ENCODE data around the gene CFL1. TPM values are rescaled to one million over a fixed set of nuclear protein-coding genes. Genes with fewer than 3 reads are reported as not detected.

The CFL1 gene
- total and polyA plus RNA-seq, 4 donors = 472 to 1,371 (median 1,022) TPM

- peaks cover 59% of the 10 kb centered on the region for H3K36me3 ChIP-seq (ENCODE audit: control insufficient read depth, insufficient read depth, low read length)
- H3K4me3 ChIP-seq (ENCODE audit: low read depth, low read length) = peak overlapping the region; percentile 96
- peak; percentile 80 to 99 (median 94) for DNase-seq (ENCODE audit: low read depth in 4 of 6, low spot score in 6 of 6)
- no peaks in the 10 kb centered on the region for H3K27me3 ChIP-seq (ENCODE audit: control insufficient read depth, insufficient read depth, low read length)
- peak overlapping the region; percentile 100 for H3K27ac ChIP-seq (ENCODE audit: low read depth, low read length)
- H3K9me3 ChIP-seq (ENCODE audit: control insufficient read depth, insufficient read depth, low read length) = no peaks in the 10 kb centered on the region
- peaks cover 56% of the 10 kb centered on the region for H3K4me1 ChIP-seq (ENCODE audit: control insufficient read depth, insufficient read depth, low read length)
- WGBS (ENCODE audit: insufficient coverage) = 0% methylated on average over 46 of the region's 46 CpGs
Observed at GRCh38 chr11:65859095-65859811, 1.3 kb upstream of the CFL1 start.

GRCh38 chr11:65858681-65859087, 704 bp upstream of the CFL1 start:
- Histone ChIP-seq H3K27me3 (ENCODE audit: control insufficient read depth, insufficient read depth, low read length) (no peaks in the 10 kb centered on the region), H3K4me1 (ENCODE audit: control insufficient read depth, insufficient read depth, low read length) (peaks cover 56% of the 10 kb centered on the region), H3K9me3 (ENCODE audit: control insufficient read depth, insufficient read depth, low read length) (no peaks in the 10 kb centered on the region), H3K4me3 (ENCODE audit: low read depth, low read length) (peak overlapping the region; percentile 96), H3K27ac (ENCODE audit: low read depth, low read length) (peak overlapping the region; percentile 100), H3K36me3 (ENCODE audit: control insufficient read depth, insufficient read depth, low read length) (peaks cover 59% of the 10 kb centered on the region)
- DNase-seq (ENCODE audit: low read depth in 4 of 6, low spot score in 6 of 6) = no peak
- 0% methylated on average over 8 of the region's 10 CpGs for WGBS (ENCODE audit: insufficient coverage)

- WGBS (ENCODE audit: insufficient coverage) = 0% methylated on average over 49 of the region's 49 CpGs
- Histone ChIP-seq H3K36me3 (ENCODE audit: control insufficient read depth, insufficient read depth, low read length) (peaks cover 59% of the 10 kb centered on the region), H3K4me1 (ENCODE audit: control insufficient read depth, insufficient read depth, low read length) (peaks cover 51% of the 10 kb centered on the region), H3K9me3 (ENCODE audit: control insufficient read depth, insufficient read depth, low read length) (no peaks in the 10 kb centered on the region), H3K27ac (ENCODE audit: low read depth, low read length) (peak overlapping the region; percentile 88), H3K27me3 (ENCODE audit: control insufficient read depth, insufficient read depth, low read length) (no peaks in the 10 kb centered on the region), H3K4me3 (ENCODE audit: low read depth, low read length) (peak overlapping the region; percentile 96)
- DNase-seq (ENCODE audit: low read depth in 4 of 6, low spot score in 6 of 6) = no peak
Observed at GRCh38 chr11:65857500-65857852, 504 bp downstream of the CFL1 start.

- Histone ChIP-seq H3K4me3 (ENCODE audit: low read depth, low read length) (peak overlapping the region; percentile 96), H3K36me3 (ENCODE audit: control insufficient read depth, insufficient read depth, low read length) (peaks cover 59% of the 10 kb centered on the region)
- DNase-seq (ENCODE audit: low read depth in 4 of 6, low spot score in 6 of 6) = peak in 4 of 6 donors; percentile 35 to 86 (median 60)
Observed at GRCh38 chr11:65856689-65857499, 1.1 kb downstream of the CFL1 start.

GRCh38 chr11:65855927-65856363, 2.0 kb downstream of the CFL1 start:
- Histone ChIP-seq H3K4me1 (ENCODE audit: control insufficient read depth, insufficient read depth, low read length) (peaks cover 36% of the 10 kb centered on the region), H3K9me3 (ENCODE audit: control insufficient read depth, insufficient read depth, low read length) (no peaks in the 10 kb centered on the region), H3K27ac (ENCODE audit: low read depth, low read length) (no peak overlapping the region), H3K36me3 (ENCODE audit: control insufficient read depth, insufficient read depth, low read length) (peaks cover 63% of the 10 kb centered on the region), H3K27me3 (ENCODE audit: control insufficient read depth, insufficient read depth, low read length) (no peaks in the 10 kb centered on the region), H3K4me3 (ENCODE audit: low read depth, low read length) (peak overlapping the region; percentile 96)
- peak in 1 of 6 donors; percentile 3 for DNase-seq (ENCODE audit: low read depth in 4 of 6, low spot score in 6 of 6)
- 92% methylated on average over 15 of the region's 15 CpGs for WGBS (ENCODE audit: insufficient coverage)

More at GRCh38 chr11:65856689-65857499, 1.1 kb downstream of the CFL1 start:
- peaks cover 46% of the 10 kb centered on the region for H3K4me1 ChIP-seq (ENCODE audit: control insufficient read depth, insufficient read depth, low read length)
- no peaks in the 10 kb centered on the region for H3K27me3 ChIP-seq (ENCODE audit: control insufficient read depth, insufficient read depth, low read length)
- peak overlapping the region; percentile 88 for H3K27ac ChIP-seq (ENCODE audit: low read depth, low read length)
- WGBS (ENCODE audit: insufficient coverage) = 1% methylated on average over 56 of the region's 57 CpGs
- no peaks in the 10 kb centered on the region for H3K9me3 ChIP-seq (ENCODE audit: control insufficient read depth, insufficient read depth, low read length)

- H3K27ac ChIP-seq (ENCODE audit: low read depth, low read length) = no peak overlapping the region
- peak in 1 of 6 donors; percentile 15 for DNase-seq (ENCODE audit: low read depth in 4 of 6, low spot score in 6 of 6)
- peaks cover 68% of the 10 kb centered on the region for H3K36me3 ChIP-seq (ENCODE audit: control insufficient read depth, insufficient read depth, low read length)
- H3K9me3 ChIP-seq (ENCODE audit: control insufficient read depth, insufficient read depth, low read length) = no peaks in the 10 kb centered on the region
- no peaks in the 10 kb centered on the region for H3K27me3 ChIP-seq (ENCODE audit: control insufficient read depth, insufficient read depth, low read length)
- no peak overlapping the region for H3K4me3 ChIP-seq (ENCODE audit: low read depth, low read length)
- 70% methylated on average over 12 of the region's 15 CpGs for WGBS (ENCODE audit: insufficient coverage)
- peaks cover 32% of the 10 kb centered on the region for H3K4me1 ChIP-seq (ENCODE audit: control insufficient read depth, insufficient read depth, low read length)
Observed at GRCh38 chr11:65854852-65855837, 2.8 kb downstream of the CFL1 start.

GRCh38 chr11:65854161-65854592, 3.8 kb downstream of the CFL1 start:
- no peaks in the 10 kb centered on the region for H3K9me3 ChIP-seq (ENCODE audit: control insufficient read depth, insufficient read depth, low read length)
- H3K4me1 ChIP-seq (ENCODE audit: control insufficient read depth, insufficient read depth, low read length) = peaks cover 22% of the 10 kb centered on the region
- H3K4me3 ChIP-seq (ENCODE audit: low read depth, low read length) = no peak overlapping the region
- H3K36me3 ChIP-seq (ENCODE audit: control insufficient read depth, insufficient read depth, low read length) = peaks cover 74% of the 10 kb centered on the region
- no peak for DNase-seq (ENCODE audit: low read depth in 4 of 6, low spot score in 6 of 6)
- H3K27me3 ChIP-seq (ENCODE audit: control insufficient read depth, insufficient read depth, low read length) = no peaks in the 10 kb centered on the region
- 91% methylated on average over 3 of the region's 4 CpGs for WGBS (ENCODE audit: insufficient coverage)
- no peak overlapping the region for H3K27ac ChIP-seq (ENCODE audit: low read depth, low read length)

- no peaks in the 10 kb centered on the region for H3K27me3 ChIP-seq (ENCODE audit: control insufficient read depth, insufficient read depth, low read length)
- H3K9me3 ChIP-seq (ENCODE audit: control insufficient read depth, insufficient read depth, low read length) = no peaks in the 10 kb centered on the region
- no peak overlapping the region for H3K4me3 ChIP-seq (ENCODE audit: low read depth, low read length)
- H3K27ac ChIP-seq (ENCODE audit: low read depth, low read length) = no peak overlapping the region
- no peak for DNase-seq (ENCODE audit: low read depth in 4 of 6, low spot score in 6 of 6)
- 84% methylated on average over 4 of the region's 6 CpGs for WGBS (ENCODE audit: insufficient coverage)
- peaks cover 74% of the 10 kb centered on the region for H3K36me3 ChIP-seq (ENCODE audit: control insufficient read depth, insufficient read depth, low read length)
- H3K4me1 ChIP-seq (ENCODE audit: control insufficient read depth, insufficient read depth, low read length) = peaks cover 18% of the 10 kb centered on the region
Observed at GRCh38 chr11:65853246-65853979, 4.6 kb downstream of the CFL1 start.

All from spinal cord (tissue), 10 donors.